Karpas-422 (cell line): ENCODE results near the gene WNT1. TPM values are rescaled to one million over a fixed set of nuclear protein-coding genes. Genes with fewer than 3 reads are reported as not detected.

Source experiments
- DNase-seq: peaks from one replicate; pipeline ENCODE4 v3.0.0-alpha.2; 2015
- H2AFZ ChIP-seq: fragments of 200-600 bp; sonication (generic); 2 replicates; pipeline ENCODE4 v1.6.1; 2014; ENCODE audit warnings: antibody characterized with exemption, low read length, mixed read lengths
- H3K27ac ChIP-seq: fragments of 200-600 bp; sonication (generic); 2 replicates; pipeline ENCODE4 v1.5.1; 2014; ENCODE audit warnings: mild to moderate bottlenecking, low read length, moderate library complexity
- H3K27me3 ChIP-seq: fragments of 200-600 bp; sonication (generic); 2 replicates; pipeline ENCODE4 v1.6.1; 2014; ENCODE audit warnings: low read length, mixed read lengths
- H3K36me3 ChIP-seq: fragments of 200-600 bp; sonication (generic); 2 replicates; pipeline ENCODE4 v1.6.1; 2014; ENCODE audit warnings: low read length, mixed read lengths; ENCODE audit not compliant: insufficient read depth
- H3K4me1 ChIP-seq: fragments of 200-600 bp; sonication (generic); 2 replicates; pipeline ENCODE4 v1.6.1; 2014; ENCODE audit warnings: mild to moderate bottlenecking, low read length, mixed read lengths
- H3K4me2 ChIP-seq: fragments of 200-600 bp; sonication (generic); 2 replicates; pipeline ENCODE4 v1.6.1; 2014; ENCODE audit warnings: low read length, low read depth, mild to moderate bottlenecking; ENCODE audit not compliant: poor library complexity, severe bottlenecking
- H3K4me3 ChIP-seq: fragments of 200-600 bp; sonication (generic); 2 replicates; pipeline ENCODE4 v1.5.1; 2014; ENCODE audit warnings: mild to moderate bottlenecking, antibody characterized with exemption, low read length, mixed read lengths
- H3K79me2 ChIP-seq: fragments of 200-600 bp; sonication (generic); 2 replicates; pipeline ENCODE4 v1.6.1; 2014; ENCODE audit warnings: mild to moderate bottlenecking, low read length, mixed read lengths
- H3K9ac ChIP-seq: fragments of 200-600 bp; sonication (generic); 2 replicates; pipeline ENCODE4 v1.6.0; 2014; ENCODE audit warnings: low read length
- H3K9me2 ChIP-seq: fragments of 200-600 bp; sonication (generic), shearing (Covaris generic); replicated peaks from 2 replicates; pipeline ENCODE4 v1.6.0; 2014; ENCODE audit warnings: mild to moderate bottlenecking, low read length, moderate library complexity; ENCODE audit not compliant: insufficient read depth
- H3K9me3 ChIP-seq: fragments of 300-700, 200-600 bp; sonication (generic); 2 replicates; pipeline ENCODE4 v1.6.1; 2014; ENCODE audit warnings: low read length, mixed read lengths
- H4K20me1 ChIP-seq: fragments of 200-600 bp; sonication (generic); 2 replicates; pipeline ENCODE4 v1.6.1; 2014; ENCODE audit warnings: mild to moderate bottlenecking, antibody characterized with exemption, low read length, low read depth; ENCODE audit not compliant: insufficient read depth
- total RNA-seq: library from RNA; depleted of rRNA; stranded (reverse); fragments of >200 nt; shearing (Covaris generic); gene quantifications from 2 replicates; pipeline ENCODE4 v1.2.3, GENCODE V29; 2014; ENCODE audit warnings: low replicate concordance

WNT1 gene
- total RNA-seq, 1 experiment from 2014 or later = not detected

DNA sequence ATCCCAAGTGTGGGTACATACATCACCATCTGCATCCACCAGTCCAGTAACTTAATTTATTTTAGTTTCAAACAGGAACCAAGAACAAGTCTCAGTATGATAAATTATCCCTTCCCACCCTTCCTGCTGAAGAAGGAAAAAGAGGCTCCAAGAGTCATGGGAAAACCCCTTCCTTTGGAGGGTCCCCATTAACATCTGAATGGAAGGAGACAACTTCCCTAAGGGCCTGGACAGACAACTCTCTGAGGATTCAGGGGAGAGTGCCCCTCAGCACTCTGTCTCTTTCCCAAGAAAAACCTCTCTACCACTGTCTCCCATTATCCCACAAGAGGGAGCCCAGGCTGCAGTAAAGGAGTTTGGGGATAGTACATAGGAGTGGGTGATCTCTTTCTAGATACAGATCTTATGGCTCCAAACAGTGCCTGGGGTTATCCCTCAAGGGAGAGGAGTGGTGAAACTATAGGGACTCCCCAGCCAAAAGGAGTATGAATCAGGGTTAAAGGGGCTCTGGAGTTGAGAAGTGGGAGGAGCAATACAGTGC is 12.8 kb upstream of the WNT1 start:
- Histone ChIP-seq H3K79me2 (no peaks in the 10 kb centered on the region), H3K36me3 (no peaks in the 10 kb centered on the region), H3K9me2 (no peaks in the 10 kb centered on the region), H3K4me3 (peak overlapping the region; percentile 57; the same call in 1 of the 2 replicates), H3K27ac (no peak overlapping the region), H3K9ac (peak overlapping the region; percentile 58), H3K27me3 (no peaks in the 10 kb centered on the region), H3K4me2 (peak overlapping the region; percentile 62), H2AFZ (peak overlapping the region; percentile 98; the same call in 1 of the 2 replicates), H3K4me1 (peaks cover 16% of the 10 kb centered on the region), H4K20me1 (no peaks in the 10 kb centered on the region), H3K9me3 (no peaks in the 10 kb centered on the region)
- no peak for DNase-seq

DNA sequence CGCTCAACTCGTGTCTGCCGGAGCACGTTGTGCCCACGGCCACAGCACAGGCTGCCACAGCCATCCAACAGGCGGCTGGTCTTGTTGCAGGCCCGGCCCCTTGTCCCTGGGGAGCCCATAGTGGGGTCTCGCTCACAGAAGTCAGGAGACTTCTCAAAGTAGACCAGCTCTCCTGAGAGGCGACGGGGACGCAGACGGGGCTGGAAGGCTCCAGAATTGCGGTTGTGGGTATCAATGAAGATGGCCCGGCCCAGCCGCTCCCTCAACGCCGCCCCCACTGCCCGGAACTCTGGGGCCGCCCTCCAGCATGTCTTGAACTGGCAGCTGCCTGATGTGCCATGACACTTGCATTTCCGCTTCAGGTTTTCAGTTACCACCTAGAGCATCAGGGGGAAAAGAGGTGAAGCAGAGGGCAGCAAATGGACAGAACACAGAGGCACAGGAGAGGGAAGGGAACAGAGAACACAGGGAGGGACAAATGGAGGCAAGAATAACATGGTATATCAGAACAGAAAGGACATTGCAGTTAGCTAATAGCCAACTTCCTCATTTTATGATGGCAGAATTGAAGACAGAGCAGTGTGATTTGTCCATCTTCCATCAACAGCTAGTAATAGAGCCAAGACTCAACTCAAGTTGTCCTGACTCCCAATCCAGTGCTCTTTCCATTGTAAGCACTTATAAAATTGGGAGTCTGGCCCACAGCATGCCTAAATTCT is 11.8 kb upstream of the WNT1 start:
- Histone ChIP-seq H3K9me3 (no peaks in the 10 kb centered on the region), H3K79me2 (no peaks in the 10 kb centered on the region), H3K36me3 (no peaks in the 10 kb centered on the region), H3K4me1 (peaks cover 23% of the 10 kb centered on the region), H3K27me3 (no peaks in the 10 kb centered on the region), H3K4me2 (peak overlapping the region; percentile 62), H3K4me3 (peak overlapping the region; percentile 57), H2AFZ (peak overlapping the region; percentile 98), H4K20me1 (no peaks in the 10 kb centered on the region), H3K9me2 (no peaks in the 10 kb centered on the region), H3K9ac (peak overlapping the region; percentile 58), H3K27ac (peak overlapping the region; percentile 41)
- DNase-seq = peak; percentile 83

DNA sequence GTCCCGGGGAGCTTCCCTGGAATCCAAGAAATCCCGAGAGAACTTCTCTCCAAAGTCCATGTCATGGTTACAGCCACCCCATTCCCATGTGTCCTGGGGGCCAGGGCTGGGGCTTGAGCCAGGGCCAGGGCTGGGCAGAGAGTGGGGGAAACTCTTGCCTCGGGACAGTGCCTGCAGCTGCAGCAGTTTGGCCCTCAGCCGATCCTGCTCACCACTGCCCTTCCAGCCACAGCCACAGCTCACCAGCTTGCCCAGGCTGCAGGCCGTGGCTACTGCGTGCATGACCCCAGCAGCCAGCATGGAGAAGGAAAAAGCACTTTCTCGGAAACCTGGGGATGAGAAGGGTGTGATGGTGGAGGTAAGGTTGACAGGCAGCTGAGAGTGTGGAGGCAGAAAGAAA is 10.1 kb upstream of the WNT1 start:
- no peak overlapping the region for H2AFZ ChIP-seq
- no peaks in the 10 kb centered on the region for H3K27me3 ChIP-seq
- no peak overlapping the region for H3K9ac ChIP-seq
- H3K4me3 ChIP-seq = no peak overlapping the region
- H3K27ac ChIP-seq = no peak overlapping the region
- H4K20me1 ChIP-seq = no peaks in the 10 kb centered on the region
- H3K4me1 ChIP-seq = peaks cover 29% of the 10 kb centered on the region
- no peaks in the 10 kb centered on the region for H3K9me2 ChIP-seq
- H3K4me2 ChIP-seq = no peak overlapping the region
- no peaks in the 10 kb centered on the region for H3K9me3 ChIP-seq
- H3K36me3 ChIP-seq = no peaks in the 10 kb centered on the region
- no peaks in the 10 kb centered on the region for H3K79me2 ChIP-seq
- no peak for DNase-seq

DNA sequence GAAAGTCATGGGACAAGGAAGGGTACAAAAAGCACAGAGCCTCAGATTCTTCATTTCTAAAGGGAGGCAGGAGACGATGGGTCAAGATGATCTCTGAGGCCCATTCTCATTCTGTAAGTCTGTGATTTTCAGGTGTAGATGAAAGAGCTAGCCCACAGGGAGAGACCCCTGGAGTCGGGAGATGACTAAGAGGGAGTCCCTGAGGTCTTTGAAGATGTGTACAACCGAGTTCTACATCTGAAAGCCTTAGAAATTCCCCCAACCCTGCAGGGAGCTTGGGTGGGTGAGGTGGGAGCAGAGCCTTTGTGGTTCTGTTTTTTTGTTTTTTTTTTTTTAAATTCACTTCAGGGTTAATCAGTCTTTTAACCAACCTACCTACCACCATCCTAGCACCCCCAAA is 9.7 kb upstream of the WNT1 start:
- no peaks in the 10 kb centered on the region for H3K9me3 ChIP-seq
- no peak for DNase-seq
- no peaks in the 10 kb centered on the region for H3K36me3 ChIP-seq
- H3K9me2 ChIP-seq = no peaks in the 10 kb centered on the region
- no peaks in the 10 kb centered on the region for H4K20me1 ChIP-seq
- H3K9ac ChIP-seq = no peak overlapping the region
- H3K27me3 ChIP-seq = no peaks in the 10 kb centered on the region
- no peak overlapping the region for H2AFZ ChIP-seq
- H3K4me2 ChIP-seq = no peak overlapping the region
- no peak overlapping the region for H3K27ac ChIP-seq
- H3K79me2 ChIP-seq = no peaks in the 10 kb centered on the region
- no peak overlapping the region for H3K4me3 ChIP-seq
- H3K4me1 ChIP-seq = peaks cover 29% of the 10 kb centered on the region

DNA sequence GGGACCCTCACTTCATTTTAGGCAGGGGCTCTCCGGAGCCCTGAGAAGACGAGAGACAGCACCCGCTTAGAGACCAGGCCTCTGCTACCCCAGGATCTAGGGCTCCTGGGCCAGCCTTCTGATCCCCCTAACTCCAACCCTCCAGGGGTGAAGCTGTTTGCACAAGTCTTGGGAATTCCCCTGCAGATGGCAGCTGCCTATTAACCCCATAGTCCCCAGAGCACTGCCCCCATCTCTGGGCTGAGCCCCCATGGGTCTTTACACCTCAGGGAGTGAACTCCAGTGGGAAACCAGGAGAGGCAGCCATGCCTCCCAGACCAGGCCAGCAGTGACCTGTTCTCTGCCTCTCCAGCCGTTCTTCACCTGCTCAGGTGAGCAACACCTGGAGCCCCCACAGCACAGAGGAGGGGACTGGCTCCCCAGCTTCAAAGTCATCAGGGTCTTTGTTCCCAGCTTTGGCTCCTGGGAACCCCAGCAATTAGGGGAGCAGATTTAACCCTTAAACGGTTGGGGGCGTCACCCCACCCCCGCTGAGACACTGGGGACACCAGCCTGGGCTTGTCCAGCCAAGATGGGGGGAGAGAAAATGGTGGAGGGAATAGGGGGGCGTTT is 8.9 kb upstream of the WNT1 start:
- Histone ChIP-seq H3K4me2 (no peak overlapping the region), H3K9ac (no peak overlapping the region), H3K36me3 (no peaks in the 10 kb centered on the region), H2AFZ (no peak overlapping the region), H3K27ac (no peak overlapping the region), H4K20me1 (no peaks in the 10 kb centered on the region), H3K4me1 (peaks cover 29% of the 10 kb centered on the region), H3K27me3 (no peaks in the 10 kb centered on the region), H3K9me2 (no peaks in the 10 kb centered on the region), H3K79me2 (no peaks in the 10 kb centered on the region), H3K4me3 (no peak overlapping the region), H3K9me3 (no peaks in the 10 kb centered on the region)
- no peak for DNase-seq

DNA sequence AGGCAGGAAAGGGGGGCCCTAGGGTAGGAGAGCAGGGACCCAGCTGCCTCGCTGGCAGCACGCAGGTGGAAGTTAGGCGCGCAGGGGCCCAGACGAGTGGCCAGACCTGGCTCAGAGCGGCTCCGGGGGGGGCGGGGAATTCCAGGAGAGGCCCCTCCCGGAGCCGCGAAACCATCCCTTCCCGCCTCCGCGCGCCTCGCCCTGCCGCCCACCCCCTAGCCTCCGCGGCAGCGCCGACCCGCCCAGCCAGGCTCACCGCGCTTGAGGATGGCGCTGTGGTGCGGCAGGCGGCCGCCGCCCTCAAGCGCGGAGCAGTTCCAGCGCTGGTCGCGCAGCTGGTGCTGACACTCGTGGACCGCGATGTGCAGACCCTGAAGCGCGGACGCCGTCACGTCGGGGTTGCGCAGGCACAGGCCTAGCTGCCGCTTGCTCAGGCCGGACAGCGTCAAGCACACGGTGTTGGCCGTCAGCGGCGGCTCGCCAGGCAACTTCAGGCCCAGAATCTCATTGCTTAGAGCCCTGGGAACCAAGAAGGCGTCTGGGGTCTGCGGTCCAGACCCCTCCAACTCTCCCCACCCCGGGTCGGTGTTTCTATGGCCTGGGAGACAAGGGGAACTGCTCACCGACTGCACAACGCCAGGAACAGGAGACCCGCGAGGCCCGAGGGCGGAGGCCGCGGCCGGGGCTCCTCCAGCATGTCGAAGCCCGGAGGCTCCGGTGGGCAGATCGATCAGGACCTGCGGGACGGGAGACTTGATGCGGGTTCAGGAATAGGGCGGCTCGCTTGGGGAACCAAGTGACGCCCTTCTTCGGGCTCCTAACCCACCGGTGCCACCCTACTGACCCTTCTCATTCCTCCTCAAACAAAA is 8.1 kb upstream of the WNT1 start:
- peak overlapping the region; percentile 70 for H3K4me2 ChIP-seq
- no peaks in the 10 kb centered on the region for H3K9me2 ChIP-seq
- no peaks in the 10 kb centered on the region for H3K36me3 ChIP-seq
- H3K9me3 ChIP-seq = no peaks in the 10 kb centered on the region
- DNase-seq = no peak
- no peak overlapping the region for H3K9ac ChIP-seq
- peak overlapping the region; percentile 56; the same call in 1 of the 2 replicates for H3K4me3 ChIP-seq
- peaks cover 29% of the 10 kb centered on the region for H3K4me1 ChIP-seq
- no peaks in the 10 kb centered on the region for H3K79me2 ChIP-seq
- H3K27me3 ChIP-seq = no peaks in the 10 kb centered on the region
- no peaks in the 10 kb centered on the region for H4K20me1 ChIP-seq
- H2AFZ ChIP-seq = no peak overlapping the region
- no peak overlapping the region for H3K27ac ChIP-seq

DNA sequence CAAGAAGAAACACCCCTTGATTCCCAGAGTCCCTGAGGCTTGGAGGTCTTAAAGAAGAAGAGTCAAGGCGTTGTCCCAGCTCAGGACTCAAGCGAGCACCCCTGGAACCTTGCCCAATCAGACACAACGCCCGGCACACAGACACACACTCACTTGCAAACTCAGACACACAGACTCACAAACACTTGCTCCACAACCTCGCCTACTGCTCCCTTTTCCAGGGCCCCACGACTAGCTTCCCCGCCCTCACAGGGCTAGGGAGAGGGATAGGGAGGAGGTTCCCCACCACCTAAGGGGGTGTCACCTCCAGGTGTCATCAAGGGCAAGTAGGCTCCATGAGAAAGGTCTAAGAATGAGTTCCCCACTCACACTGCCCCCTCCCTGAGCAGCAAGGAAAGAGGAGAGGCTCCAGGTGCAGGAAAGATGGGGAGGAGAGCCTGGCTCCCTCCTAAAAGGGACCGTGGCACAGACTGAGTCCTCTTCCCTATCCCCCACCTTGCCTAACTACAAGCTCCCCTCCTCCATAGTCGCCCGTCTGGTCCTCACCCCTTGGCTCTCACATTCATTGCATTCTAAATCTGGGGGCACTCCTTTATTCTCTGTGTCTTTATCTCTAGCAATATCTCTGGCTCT is 7.3 kb upstream of the WNT1 start:
- Histone ChIP-seq H3K4me2 (peak overlapping the region; percentile 70), H3K4me1 (peaks cover 24% of the 10 kb centered on the region), H3K27me3 (no peaks in the 10 kb centered on the region), H3K9me2 (no peaks in the 10 kb centered on the region), H3K79me2 (no peaks in the 10 kb centered on the region), H3K27ac (no peak overlapping the region), H3K36me3 (no peaks in the 10 kb centered on the region), H3K4me3 (peak overlapping the region; percentile 56), H2AFZ (peak overlapping the region; percentile 89), H3K9me3 (no peaks in the 10 kb centered on the region), H4K20me1 (no peaks in the 10 kb centered on the region), H3K9ac (peak overlapping the region; percentile 59)
- no peak for DNase-seq
